ENCODE measurements around the gene FOXL3. TPM values are rescaled to one million over a fixed set of nuclear protein-coding genes. Genes with fewer than 3 reads are reported as not detected.

Gene FOXL3
- total RNA-seq, 1 experiment from 2014 or later: not detected

- no peak for DNase-seq
- no peak overlapping the region for H2BK20ac ChIP-seq (ENCODE audit: low read depth, low read length, poor library complexity, severe bottlenecking)
- no peak overlapping the region for H4K91ac ChIP-seq (ENCODE audit: insufficient read length, low read depth, low read length)
- no peak overlapping the region for H2BK120ac ChIP-seq (ENCODE audit: low read depth, low read length, poor library complexity, severe bottlenecking)
- no peak overlapping the region for H3K18ac ChIP-seq (ENCODE audit: insufficient read length, low read depth, low read length)
- no peak overlapping the region for H3K23ac ChIP-seq (ENCODE audit: insufficient read length, low read depth, low read length)
- H2AFZ ChIP-seq (ENCODE audit: low read length): no peak overlapping the region
- no peak overlapping the region for H2BK15ac ChIP-seq (ENCODE audit: low read depth, low read length)
- Mint-ChIP-seq H3K27me3 (ENCODE audit: low read depth) (peaks cover 46% of the 10 kb centered on the region), H3K9me3 (peaks cover 64 to 81% of the 10 kb centered on the region in 2 experiments), H3K4me1 (no peaks in the 10 kb centered on the region), H3K36me3 (ENCODE audit: insufficient read depth in 1 of 3, low read depth in 3 of 3) (peaks cover 8 to 15% (median 11%) of the 10 kb centered on the region in 3 experiments; a peak in 6 of 7 replicates), H3K27ac (no peak overlapping the region), H3K4me3 (no peak overlapping the region)
- H2BK12ac ChIP-seq (ENCODE audit: insufficient read length, low read depth, low read length): no peak overlapping the region
- H4K5ac ChIP-seq (ENCODE audit: insufficient read length, low read depth, low read length): no peak overlapping the region
- H3K56ac ChIP-seq (ENCODE audit: insufficient read length, low read depth, low read length): no peak overlapping the region
- H4K20me1 ChIP-seq (ENCODE audit: control insufficient read depth, insufficient read depth, insufficient read length): no peaks in the 10 kb centered on the region
- H2BK5ac ChIP-seq (ENCODE audit: insufficient read length, low read length): no peak overlapping the region
- peaks cover 3% of the 10 kb centered on the region for H3K23me2 ChIP-seq (ENCODE audit: insufficient read length, low read depth, low read length, poor library complexity, severe bottlenecking)
- H3K27ac ChIP-seq (ENCODE audit: insufficient read length, low read depth, low read length): no peak overlapping the region
- no CpG with 5 or more reads among the region's 10 CpGs for WGBS (ENCODE audit: extremely low coverage, insufficient read length, low lambda C conversion rate)
- H3K9ac ChIP-seq (ENCODE audit: extremely low read depth, insufficient read length, low read length): no peak overlapping the region
- H3K79me1 ChIP-seq (ENCODE audit: insufficient read depth, low read depth, low read length, poor library complexity, severe bottlenecking): no peaks in the 10 kb centered on the region
- H3K4me2 ChIP-seq (ENCODE audit: insufficient read depth, insufficient read length, low read length): no peak overlapping the region
- H3T11ph ChIP-seq (ENCODE audit: low read length): no peak overlapping the region
- peaks cover 14% of the 10 kb centered on the region for H3K9me3 ChIP-seq (ENCODE audit: control insufficient read depth, low read depth, low read length)
- no peak overlapping the region for H3K14ac ChIP-seq (ENCODE audit: insufficient read depth, low read length)
- H3K4ac ChIP-seq (ENCODE audit: low read depth, low read length): no peak overlapping the region
- H3K4me1 ChIP-seq (ENCODE audit: insufficient read depth, low read length): no peaks in the 10 kb centered on the region
- no peaks in the 10 kb centered on the region for H3K27me3 ChIP-seq (ENCODE audit: insufficient read depth, low read length)
- H4K8ac ChIP-seq (replicated peaks; ENCODE audit: insufficient read length, low read depth, low read length): no peak overlapping the region
- no peak for TF ChIP-seq CTCF (conservative IDR thresholded peaks at IDR 0.05)
- no peaks in the 10 kb centered on the region for H3K79me2 ChIP-seq (ENCODE audit: insufficient read depth, low read length)
- H2AK5ac ChIP-seq (ENCODE audit: insufficient read length, low read length): no peak overlapping the region
Measured at GRCh38 chr7:276230-276835, 13.6 kb upstream of the FOXL3 start.
